ENCODE data around the gene ZCCHC7. TPM values are rescaled to one million over a fixed set of nuclear protein-coding genes. Genes with fewer than 3 reads are reported as not detected.

ZCCHC7 gene
- total RNA-seq, 1 donor from 2014 or later, result 25.1 TPM

DNA sequence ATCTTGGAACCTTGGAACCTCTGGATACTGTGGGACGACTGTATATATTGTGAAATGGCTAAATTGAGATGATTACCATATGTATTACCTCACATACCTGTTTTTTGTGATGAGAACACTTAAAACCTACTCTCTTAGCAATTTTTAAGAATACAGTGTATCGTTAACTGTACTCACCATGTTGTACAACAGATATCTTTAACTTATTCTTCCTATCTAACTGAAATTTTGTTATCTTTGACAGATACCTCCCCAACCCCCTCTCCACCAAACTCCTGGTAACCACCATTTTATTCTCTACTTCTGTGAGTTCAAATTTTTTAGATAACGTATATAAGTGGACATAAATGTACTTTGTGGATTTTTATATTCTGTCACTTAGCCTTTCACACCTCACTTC lies 126.5 kb downstream of the ZCCHC7 start:
- DNase-seq (ENCODE audit: low spot score in 2 of 2), result no peak
- Histone ChIP-seq H3K4me3 (no peak overlapping the region), H3K36me3 (no peaks in the 10 kb centered on the region), H3K27ac (no peak overlapping the region), H3K4me1 (no peaks in the 10 kb centered on the region), H3K27me3 (no peaks in the 10 kb centered on the region), H3K9me3 (no peaks in the 10 kb centered on the region)
- intact Hi-C loops (cut with DNase I), result no loop called here
- TF ChIP-seq, protein P1, sequence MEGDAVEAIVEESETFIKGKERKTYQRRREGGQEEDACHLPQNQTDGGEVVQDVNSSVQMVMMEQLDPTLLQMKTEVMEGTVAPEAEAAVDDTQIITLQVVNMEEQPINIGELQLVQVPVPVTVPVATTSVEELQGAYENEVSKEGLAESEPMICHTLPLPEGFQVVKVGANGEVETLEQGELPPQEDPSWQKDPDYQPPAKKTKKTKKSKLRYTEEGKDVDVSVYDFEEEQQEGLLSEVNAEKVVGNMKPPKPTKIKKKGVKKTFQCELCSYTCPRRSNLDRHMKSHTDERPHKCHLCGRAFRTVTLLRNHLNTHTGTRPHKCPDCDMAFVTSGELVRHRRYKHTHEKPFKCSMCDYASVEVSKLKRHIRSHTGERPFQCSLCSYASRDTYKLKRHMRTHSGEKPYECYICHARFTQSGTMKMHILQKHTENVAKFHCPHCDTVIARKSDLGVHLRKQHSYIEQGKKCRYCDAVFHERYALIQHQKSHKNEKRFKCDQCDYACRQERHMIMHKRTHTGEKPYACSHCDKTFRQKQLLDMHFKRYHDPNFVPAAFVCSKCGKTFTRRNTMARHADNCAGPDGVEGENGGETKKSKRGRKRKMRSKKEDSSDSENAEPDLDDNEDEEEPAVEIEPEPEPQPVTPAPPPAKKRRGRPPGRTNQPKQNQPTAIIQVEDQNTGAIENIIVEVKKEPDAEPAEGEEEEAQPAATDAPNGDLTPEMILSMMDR (IDR thresholded peaks at IDR 0.05), result no peak

DNA sequence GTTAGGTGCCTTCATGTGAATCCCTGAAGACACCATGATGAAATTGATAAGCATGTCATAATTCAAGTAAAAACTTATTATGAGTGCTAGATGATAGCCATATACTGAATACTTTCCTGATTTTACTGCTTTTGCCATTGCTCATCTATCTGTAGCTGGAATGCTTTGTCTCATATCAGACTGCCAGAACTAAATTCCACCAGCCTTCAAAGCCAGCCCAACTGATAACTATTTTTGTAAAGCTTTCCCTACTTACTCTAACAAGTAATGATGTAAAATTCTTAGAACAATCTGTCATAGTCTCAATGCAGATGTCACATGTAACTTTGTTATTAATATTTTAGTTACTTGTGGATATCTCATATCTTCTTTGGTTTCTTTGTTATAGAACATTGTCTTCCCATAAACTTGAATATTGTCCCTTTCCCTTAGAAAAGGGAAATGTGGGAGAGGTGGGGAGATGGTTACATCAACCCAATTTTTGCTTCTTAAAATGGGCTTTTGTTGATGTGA lies 128.3 kb downstream of the ZCCHC7 start:
- no peaks in the 10 kb centered on the region for H3K4me1 ChIP-seq
- TF ChIP-seq, protein P1 (IDR thresholded peaks at IDR 0.05), result no peak

DNA sequence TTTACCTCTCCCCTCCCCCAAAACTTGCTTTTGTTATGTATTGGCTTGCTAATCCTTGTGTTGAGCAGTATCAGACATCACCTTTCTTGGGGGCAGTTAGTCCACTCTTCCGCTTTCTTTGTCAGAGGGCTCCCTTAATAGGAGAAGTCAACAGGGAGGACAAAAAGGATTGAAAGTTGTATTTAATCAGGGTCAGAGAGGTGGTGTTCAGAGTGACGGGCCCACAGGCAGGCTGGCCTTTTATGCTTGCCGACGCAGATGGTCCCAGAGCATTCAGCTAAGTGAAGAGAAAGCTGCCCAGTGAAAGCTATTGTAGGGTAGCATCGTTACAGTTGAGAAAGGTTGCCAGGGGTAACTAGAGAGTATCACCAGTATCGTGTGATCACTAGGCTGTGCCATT lies 131.1 kb downstream of the ZCCHC7 start:
- H3K4me3 ChIP-seq, result no peak overlapping the region
- no peaks in the 10 kb centered on the region for H3K27me3 ChIP-seq
- H3K36me3 ChIP-seq, result no peaks in the 10 kb centered on the region
- no peaks in the 10 kb centered on the region for H3K9me3 ChIP-seq
- no peaks in the 10 kb centered on the region for H3K4me1 ChIP-seq
- TF ChIP-seq, protein P1 (IDR thresholded peaks at IDR 0.05), result no peak
- DNase-seq (ENCODE audit: low spot score in 2 of 2), result no peak
- no peak overlapping the region for H3K27ac ChIP-seq
- intact Hi-C loops (cut with DNase I), result no loop called here

More for the DNA sequence above, 128.3 kb downstream of the ZCCHC7 start:
- Histone ChIP-seq H3K4me3 (no peak overlapping the region), H3K27ac (no peak overlapping the region), H3K27me3 (no peaks in the 10 kb centered on the region), H3K9me3 (no peaks in the 10 kb centered on the region), H3K36me3 (no peaks in the 10 kb centered on the region)
- intact Hi-C loops (cut with DNase I), result no loop called here
- DNase-seq (ENCODE audit: low spot score in 2 of 2), result no peak

DNA sequence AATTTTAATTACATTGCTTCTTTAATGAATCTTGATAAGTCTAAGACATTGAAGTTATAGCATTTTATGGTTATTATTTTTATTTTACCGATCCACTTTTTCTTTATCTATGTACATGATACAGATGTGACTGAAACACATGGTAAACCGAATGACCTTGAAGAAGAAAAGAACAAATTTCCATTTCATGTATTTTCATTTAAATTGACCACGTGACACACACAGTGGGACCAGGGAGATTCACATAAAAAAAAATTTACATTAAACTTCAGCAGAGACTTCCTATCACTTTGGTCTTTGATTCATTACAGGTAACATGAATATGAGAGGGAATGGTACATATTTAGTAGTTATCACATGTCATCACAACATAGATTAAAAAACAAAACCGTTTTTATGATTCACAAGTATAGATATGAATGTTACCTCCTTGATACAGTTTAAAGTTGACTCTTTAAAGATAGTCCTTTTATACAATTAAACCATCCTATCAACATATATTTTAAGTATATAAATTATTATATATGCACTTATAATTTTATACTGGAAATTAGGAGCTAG lies 133.1 kb downstream of the ZCCHC7 start:
- TF ChIP-seq, protein P1 (IDR thresholded peaks at IDR 0.05), result no peak
- Histone ChIP-seq H3K27me3 (no peaks in the 10 kb centered on the region), H3K4me3 (no peak overlapping the region), H3K27ac (no peak overlapping the region), H3K36me3 (no peaks in the 10 kb centered on the region), H3K4me1 (no peaks in the 10 kb centered on the region), H3K9me3 (no peaks in the 10 kb centered on the region)
- intact Hi-C loops (cut with DNase I), result no loop called here
- DNase-seq (ENCODE audit: low spot score in 2 of 2), result no peak

DNA sequence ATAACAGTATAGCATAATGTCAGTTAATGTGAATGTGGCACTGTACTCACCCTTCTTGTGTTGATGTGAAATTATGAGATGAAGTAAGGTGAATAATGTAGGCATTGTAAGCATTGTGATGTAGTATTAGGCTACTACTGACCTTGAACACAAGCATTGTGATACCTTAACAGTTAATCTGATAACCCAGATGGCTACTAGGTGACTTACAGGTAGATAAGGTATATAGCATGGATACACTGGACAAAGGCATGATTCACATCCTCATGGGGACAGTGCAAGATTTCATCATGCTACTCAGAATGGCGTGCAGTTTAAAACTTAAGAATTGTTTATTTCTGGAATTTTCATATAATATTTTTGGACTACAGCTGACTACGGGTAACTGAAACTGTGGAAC lies 134.8 kb downstream of the ZCCHC7 start:
- Histone ChIP-seq H3K27me3 (no peaks in the 10 kb centered on the region), H3K4me3 (no peak overlapping the region), H3K4me1 (no peaks in the 10 kb centered on the region), H3K36me3 (no peaks in the 10 kb centered on the region), H3K9me3 (no peaks in the 10 kb centered on the region), H3K27ac (no peak overlapping the region)
- TF ChIP-seq, protein P1 (IDR thresholded peaks at IDR 0.05), result no peak
- no peak for DNase-seq (ENCODE audit: low spot score in 2 of 2)
- intact Hi-C loops (cut with DNase I), result no loop called here
